Spleen (tissue), 7 donors: ENCODE data around the gene CCDC69.

Source experiments
- CTCF ChIP-seq, 11 experiments: fragments of 200-600 bp in 7 of 11; fragments of 450-650 bp in 4 of 11; sonication (generic) in 4 of 11; IDR thresholded peaks in 8 of 11; conservative IDR thresholded peaks in 3 of 11; 1 replicate in 7 of 11; 2 replicates in 4 of 11; pipeline versions ENCODE4 v1.4.0 to v1.8.0; 2016 to 2021; ENCODE audit warnings: antibody characterized with exemption in 11 of 11, inconsistent platforms in 4 of 11, mild to moderate bottlenecking in 1 of 11
- POLR2A ChIP-seq, 3 donors: fragments of 450-650 bp; IDR thresholded peaks; one replicate each; pipeline ENCODE4 v1.5.1; 2017; ENCODE audit warnings: antibody characterized with exemption in 3 of 3, mild to moderate bottlenecking in 1 of 3
- donor health status: DM: no; HTN: no; CAD: no; lungs with moderate emphysema.
- donor health status: DM: no; HTN: no; CAD: no.
- donor health status: DM: no; HTN: no; CAD: no.

GRCh38 chr5:151142933-151143332 is 81.0 kb downstream of the CCDC69 start:
- TF ChIP-seq CTCF (IDR thresholded peaks at IDR 0.05 in 8 of 11, conservative IDR thresholded peaks at IDR 0.05 in 3 of 11) (no peak), POLR2A (IDR thresholded peaks at IDR 0.05) (no peak)
